ENCODE results near the gene DNAH5. TPM values are rescaled to one million over a fixed set of nuclear protein-coding genes. Genes with fewer than 3 reads are reported as not detected.
A peak's percentile ranks its signal among the peaks of the same experiment; 100 is the strongest.

Gene DNAH5
- total and polyA plus RNA-seq, 2 experiments from 2014 or later = 0.56 to 0.97 TPM

- TF ChIP-seq NANOG (IDR thresholded peaks at IDR 0.05; ENCODE audit: borderline replicate concordance) = no peak
- no peak for TF ChIP-seq REST (IDR thresholded peaks at IDR 0.05; ENCODE audit: unreplicated experiment)
- TF ChIP-seq EZH2phosphoT487 (IDR thresholded peaks at IDR 0.05; ENCODE audit: unreplicated experiment) = no peak
- no peak for TF ChIP-seq ZNF331 (CRISPR knock-in tag; IDR thresholded peaks at IDR 0.05; ENCODE audit: low read depth)
- TF ChIP-seq STAT1 (IDR thresholded peaks at IDR 0.05; ENCODE audit: unreplicated experiment) = no peak
- no peak for TF ChIP-seq JUNB (IDR thresholded peaks at IDR 0.05; ENCODE audit: unreplicated experiment)
- no peak for TF ChIP-seq EZH2 (IDR thresholded peaks at IDR 0.05; ENCODE audit: low read depth, unreplicated experiment)
- no peak for TF ChIP-seq CTCF (conservative IDR thresholded peaks at IDR 0.05; ENCODE audit: low read depth in 2 of 2)
Measured at GRCh38 chr5:13910637-13911288, 33.7 kb downstream of the DNAH5 start (continued).

GRCh38 chr5:13910201-13910600 is 34.3 kb downstream of the DNAH5 start:
- H3K4me1 Mint-ChIP-seq = peaks cover 12% of the 10 kb centered on the region
- TF ChIP-seq EZH2phosphoT487 (IDR thresholded peaks at IDR 0.05; ENCODE audit: unreplicated experiment) (no peak), JUNB (IDR thresholded peaks at IDR 0.05; ENCODE audit: unreplicated experiment) (no peak), ETS1 (IDR thresholded peaks at IDR 0.05) (no peak), POLR2AphosphoS5 (IDR thresholded peaks at IDR 0.05; ENCODE audit: low read depth) (no peak), STAT1 (IDR thresholded peaks at IDR 0.05; ENCODE audit: unreplicated experiment) (no peak), EZH2 (IDR thresholded peaks at IDR 0.05; ENCODE audit: low read depth, unreplicated experiment) (no peak), ZNF114 (CRISPR knock-in tag; IDR thresholded peaks at IDR 0.05) (no peak), CTCF (conservative IDR thresholded peaks at IDR 0.05; ENCODE audit: low read depth in 2 of 2) (no peak), REST (IDR thresholded peaks at IDR 0.05; ENCODE audit: unreplicated experiment) (no peak), CREB1 (CRISPR knock-in tag; IDR thresholded peaks at IDR 0.05; ENCODE audit: low read depth) (no peak), NANOG (IDR thresholded peaks at IDR 0.05; ENCODE audit: borderline replicate concordance) (no peak), ZNF331 (CRISPR knock-in tag; IDR thresholded peaks at IDR 0.05; ENCODE audit: low read depth) (no peak)

More at GRCh38 chr5:13910201-13910600, 34.3 kb downstream of the DNAH5 start:
- Histone ChIP-seq H3K4me2 (no peak overlapping the region), H3K27ac (ENCODE audit: low read depth) (no peak overlapping the region), H3F3A (replicated peaks; ENCODE audit: low read depth) (no peaks in the 10 kb centered on the region), H2AFZ (no peak overlapping the region), H3K36me3 (ENCODE audit: insufficient read depth) (no peaks in the 10 kb centered on the region), H3K9me2 (ENCODE audit: insufficient read depth) (no peaks in the 10 kb centered on the region), H3K27me3 (ENCODE audit: insufficient read depth) (no peaks in the 10 kb centered on the region), H3K79me2 (replicated peaks; ENCODE audit: insufficient read depth) (no peaks in the 10 kb centered on the region), H3K4me1 (ENCODE audit: insufficient read depth) (no peaks in the 10 kb centered on the region; the same call in 1 of the 2 replicates), H3K4me3 (no peak overlapping the region), H4K20me1 (replicated peaks; ENCODE audit: insufficient read depth) (no peaks in the 10 kb centered on the region)
- peaks cover 3% of the 10 kb centered on the region for H3K27me3 Mint-ChIP-seq (ENCODE audit: insufficient read depth, low read depth, poor library complexity)
- no peak overlapping the region for H3K4me3 Mint-ChIP-seq
- H3K27ac Mint-ChIP-seq = peak overlapping the region; percentile 49; the same call in 1 of the 2 replicates
- ATAC-seq (no peak), DNase-seq (ENCODE audit: low spot score) (no peak)
- no peaks in the 10 kb centered on the region for H3K9me3 Mint-ChIP-seq
- H3K36me3 Mint-ChIP-seq (ENCODE audit: low read depth) = no peaks in the 10 kb centered on the region

Measured in GM23338 (cell line).